Epithelial cell of proximal tubule (primary cell): ENCODE data around the gene FBXL7. TPM values are rescaled to one million over a fixed set of nuclear protein-coding genes. Genes with fewer than 3 reads are reported as not detected.

ENCODE experiments used
- DNase-seq: peaks from one replicate; pipeline ENCODE4 v3.0.0-alpha.2; 2011; ENCODE audit warnings: low read depth
- H3K4me3 ChIP-seq: 2 replicates; pipeline ENCODE4 v1.5.1; 2011; ENCODE audit warnings: low read depth, mild to moderate bottlenecking, low read length
- total RNA-seq: library from RNA; depleted of rRNA; stranded (reverse); fragments of >200 nt; gene quantifications from 2 replicates; pipeline ENCODE4 v1.2.3, GENCODE V29; 2015
- TF ChIP-seq, protein P1 (sequence below): conservative IDR thresholded peaks from 2 replicates; pipeline ENCODE4 v1.5.1; 2012; ENCODE audit warnings: low read depth, mild to moderate bottlenecking, low read length

FBXL7 gene
- total RNA-seq, 1 donor from 2014 or later = 5.6 TPM

DNA sequence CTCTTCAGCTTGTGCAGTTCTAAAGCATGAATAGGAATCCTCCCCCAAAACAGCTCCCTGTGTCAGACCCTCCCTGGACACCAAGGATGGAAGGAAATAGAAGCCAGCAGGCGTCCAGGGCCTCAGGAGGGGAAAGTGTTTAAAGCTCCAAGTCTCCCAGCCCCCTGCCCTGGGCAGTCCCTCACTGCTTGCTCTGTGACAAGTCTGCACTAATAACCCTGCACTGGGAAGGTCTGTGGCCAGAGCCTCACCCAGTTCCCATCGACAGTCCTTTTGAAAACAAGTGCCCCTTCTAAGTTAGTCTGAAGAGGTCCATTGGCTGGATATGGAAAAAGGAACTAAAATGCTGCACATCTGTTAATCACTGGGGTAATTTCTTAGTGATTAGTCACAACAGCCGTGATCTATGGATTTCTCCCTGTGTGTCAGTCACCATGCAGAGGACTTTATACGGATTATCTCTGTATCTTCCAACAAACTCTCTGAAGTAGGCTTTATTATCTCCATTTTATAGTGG is 195.3 kb downstream of the FBXL7 start:
- no peak overlapping the region for H3K4me3 ChIP-seq
- DNase-seq = no peak
- TF ChIP-seq, protein P1, sequence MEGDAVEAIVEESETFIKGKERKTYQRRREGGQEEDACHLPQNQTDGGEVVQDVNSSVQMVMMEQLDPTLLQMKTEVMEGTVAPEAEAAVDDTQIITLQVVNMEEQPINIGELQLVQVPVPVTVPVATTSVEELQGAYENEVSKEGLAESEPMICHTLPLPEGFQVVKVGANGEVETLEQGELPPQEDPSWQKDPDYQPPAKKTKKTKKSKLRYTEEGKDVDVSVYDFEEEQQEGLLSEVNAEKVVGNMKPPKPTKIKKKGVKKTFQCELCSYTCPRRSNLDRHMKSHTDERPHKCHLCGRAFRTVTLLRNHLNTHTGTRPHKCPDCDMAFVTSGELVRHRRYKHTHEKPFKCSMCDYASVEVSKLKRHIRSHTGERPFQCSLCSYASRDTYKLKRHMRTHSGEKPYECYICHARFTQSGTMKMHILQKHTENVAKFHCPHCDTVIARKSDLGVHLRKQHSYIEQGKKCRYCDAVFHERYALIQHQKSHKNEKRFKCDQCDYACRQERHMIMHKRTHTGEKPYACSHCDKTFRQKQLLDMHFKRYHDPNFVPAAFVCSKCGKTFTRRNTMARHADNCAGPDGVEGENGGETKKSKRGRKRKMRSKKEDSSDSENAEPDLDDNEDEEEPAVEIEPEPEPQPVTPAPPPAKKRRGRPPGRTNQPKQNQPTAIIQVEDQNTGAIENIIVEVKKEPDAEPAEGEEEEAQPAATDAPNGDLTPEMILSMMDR = no peak

DNA sequence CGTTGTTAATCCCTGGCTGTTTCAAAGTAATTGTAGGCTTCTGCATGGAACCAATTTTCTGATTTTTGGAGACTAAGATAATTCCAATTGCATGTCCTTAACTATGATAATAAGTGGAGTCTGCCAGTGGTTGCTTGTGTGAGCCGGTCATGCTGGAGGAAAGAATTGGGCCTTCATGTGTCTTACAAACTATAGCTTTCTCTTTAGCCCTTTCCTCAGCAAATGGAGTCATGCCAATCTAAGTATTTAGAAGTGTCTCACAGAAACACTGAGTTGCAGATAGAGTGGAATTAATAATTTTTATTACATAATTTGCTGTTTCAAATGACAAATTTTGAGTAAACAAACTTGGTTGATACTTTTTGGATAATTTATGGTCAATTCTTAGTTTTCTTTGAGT is 200.4 kb downstream of the FBXL7 start:
- no peak overlapping the region for H3K4me3 ChIP-seq
- TF ChIP-seq, protein P1 = no peak
- no peak for DNase-seq

DNA sequence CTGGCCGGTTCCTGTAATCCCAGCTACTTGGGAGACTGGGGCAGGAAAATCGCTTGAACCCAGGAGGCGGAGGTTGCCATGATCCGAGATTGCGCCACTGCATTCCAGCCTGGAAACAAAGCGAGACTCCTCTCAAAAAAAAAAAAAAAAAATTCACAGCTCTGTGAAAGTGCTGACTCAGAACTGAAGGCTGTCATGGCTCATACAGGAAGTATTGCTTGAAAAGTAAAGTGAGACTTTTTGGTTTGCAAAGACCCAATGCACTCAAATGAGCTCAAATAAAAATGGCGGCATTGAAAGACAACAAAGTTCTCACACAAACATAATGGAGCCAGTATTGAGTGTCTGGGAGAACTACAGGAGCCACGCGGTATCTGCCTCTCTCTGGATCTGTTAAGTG is 202.1 kb downstream of the FBXL7 start:
- TF ChIP-seq, protein P1 = no peak
- H3K4me3 ChIP-seq = no peak overlapping the region
- DNase-seq = peak; percentile 33

DNA sequence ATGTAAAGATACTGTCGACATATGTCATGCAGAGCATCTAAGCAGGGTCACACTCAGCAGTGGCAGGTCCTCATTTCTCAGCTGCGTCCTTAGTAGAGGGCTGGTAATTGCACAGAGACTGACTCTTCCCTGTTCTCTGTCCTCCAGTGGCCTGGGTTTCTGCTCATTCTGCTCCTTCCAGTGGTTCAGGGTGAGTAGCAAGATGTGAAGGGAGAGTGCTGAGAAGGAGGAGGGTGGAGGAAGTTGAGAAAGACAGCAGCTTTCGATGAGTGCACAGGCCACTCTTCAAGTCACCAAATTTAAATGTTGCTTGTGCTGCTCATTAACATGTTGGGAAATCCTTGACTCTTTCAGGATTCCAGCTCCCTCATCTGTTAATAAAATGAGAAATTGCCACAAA is 203.9 kb downstream of the FBXL7 start:
- no peak overlapping the region for H3K4me3 ChIP-seq
- TF ChIP-seq, protein P1 = no peak
- no peak for DNase-seq

DNA sequence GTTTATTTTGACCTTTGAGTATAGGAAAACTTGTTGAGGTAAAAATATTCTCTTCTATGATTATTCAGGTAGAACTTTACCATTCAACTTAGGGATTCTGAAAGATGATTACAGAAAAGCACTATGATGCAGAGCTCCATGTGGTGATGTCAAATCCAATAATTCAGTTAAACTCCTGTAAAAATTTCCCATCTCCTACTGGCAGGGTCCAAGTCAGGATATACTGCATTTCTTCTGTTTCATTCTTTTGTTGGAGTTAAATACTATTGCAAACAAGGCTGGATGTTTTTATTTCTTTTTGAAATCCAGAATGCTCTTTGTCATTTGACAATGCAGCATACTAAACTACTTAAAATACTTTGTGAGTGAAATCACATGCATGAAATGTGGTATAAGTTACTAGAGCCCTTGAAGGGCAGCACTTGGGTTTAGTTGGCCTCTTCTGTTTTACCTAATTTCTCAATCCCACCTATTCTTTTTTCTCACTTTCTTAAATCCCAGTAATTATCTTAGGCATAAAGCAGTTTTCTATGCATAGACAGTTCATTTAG is 204.5 kb downstream of the FBXL7 start:
- TF ChIP-seq, protein P1 = no peak
- H3K4me3 ChIP-seq = no peak overlapping the region
- no peak for DNase-seq

DNA sequence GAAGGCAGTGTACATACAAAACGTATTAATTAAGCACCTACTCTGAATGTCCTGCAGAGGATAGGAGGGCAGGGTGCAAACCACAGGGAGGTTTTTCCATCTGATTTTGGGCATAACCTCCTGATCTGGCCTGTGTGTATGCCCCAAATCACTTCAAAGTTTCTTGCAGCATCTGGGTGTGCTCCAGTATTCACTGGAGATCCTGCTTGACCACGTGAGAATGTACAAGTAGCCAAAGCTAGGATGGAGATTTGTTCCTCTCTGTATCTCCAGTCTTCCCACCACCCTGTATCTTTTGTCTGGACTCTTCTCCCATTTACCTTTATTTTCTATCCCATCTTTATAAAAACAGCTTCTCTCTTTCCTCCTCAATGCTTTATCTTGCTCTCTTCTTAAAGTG is 207.7 kb downstream of the FBXL7 start:
- DNase-seq = no peak
- TF ChIP-seq, protein P1 = no peak
- no peak overlapping the region for H3K4me3 ChIP-seq

DNA sequence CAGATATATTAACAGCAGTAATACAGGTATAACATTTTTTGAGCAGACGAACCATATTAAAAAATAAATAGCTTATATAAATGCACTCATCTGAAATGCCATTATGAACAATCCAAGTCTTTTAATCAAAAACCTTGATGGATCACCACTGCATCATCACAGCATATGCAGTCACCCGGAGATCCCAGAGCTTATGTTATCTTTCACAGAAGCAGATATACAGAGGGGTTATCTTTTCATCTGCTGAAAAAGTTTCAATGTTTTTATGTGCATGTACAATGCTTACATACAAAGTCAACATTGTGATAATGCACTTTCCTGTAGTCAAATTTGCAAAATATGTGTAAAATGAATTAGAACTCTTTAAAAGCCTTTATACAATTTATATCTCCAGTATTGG is 211.9 kb downstream of the FBXL7 start:
- TF ChIP-seq, protein P1 = no peak
- H3K4me3 ChIP-seq = no peak overlapping the region
- no peak for DNase-seq
